ENCODE results near the gene TRA2B.

TRA2B gene

GRCh38 chr3:185950728-185951127, 12.9 kb upstream of the TRA2B start:
- no peak for DNase-seq (ENCODE audit: low read depth)

GRCh38 chr3:185949515-185949914, 11.7 kb upstream of the TRA2B start:
- no peak for DNase-seq (ENCODE audit: low read depth)

GRCh38 chr3:185948292-185948691, 10.5 kb upstream of the TRA2B start:
- no peak for DNase-seq (ENCODE audit: low read depth)

- no peak for DNase-seq (ENCODE audit: low read depth)
These were observed 5.9 kb upstream of the TRA2B start for GRCh38 chr3:185943760-185944106.

DNA sequence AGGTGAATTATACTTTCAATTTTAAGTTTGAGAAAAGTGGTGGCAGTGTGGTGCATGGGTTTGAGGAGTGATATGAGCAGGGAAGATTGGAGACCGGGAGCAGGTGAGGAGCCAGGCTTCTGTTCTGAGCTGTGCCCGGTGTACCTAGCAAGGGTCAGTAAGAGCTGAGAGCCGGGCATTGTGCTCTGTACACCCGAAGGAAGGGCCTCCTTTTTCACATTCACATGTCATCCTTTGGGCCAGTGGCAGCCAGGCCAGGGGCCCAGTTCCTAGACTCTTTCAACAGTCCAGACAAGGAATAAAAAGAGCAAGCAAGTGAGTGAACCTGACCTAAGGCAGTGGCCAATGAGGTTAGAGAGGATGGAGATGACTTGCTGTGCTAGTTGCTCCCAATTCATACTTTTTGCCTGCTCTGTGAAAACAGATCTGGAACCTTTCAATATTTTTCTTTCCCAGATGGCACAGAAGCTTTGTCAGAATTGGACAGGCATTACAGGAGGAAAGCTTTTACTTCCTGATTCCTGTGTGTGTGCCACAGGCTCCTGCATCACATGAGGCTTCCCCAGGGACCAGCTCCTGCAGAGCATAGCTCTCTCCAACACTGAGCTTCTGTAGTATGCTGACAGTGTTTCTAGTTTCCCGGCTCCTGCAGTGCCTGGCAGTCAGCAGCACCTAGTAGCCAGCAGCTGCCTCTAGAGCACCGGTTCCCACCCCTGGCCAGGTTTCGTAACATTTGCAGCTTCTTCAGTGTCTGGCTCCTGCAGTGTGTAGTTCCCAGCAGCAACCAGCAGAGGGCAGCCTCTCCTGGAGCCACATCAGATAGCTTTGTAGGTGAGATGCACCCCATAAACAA, 5.3 kb upstream of the TRA2B start:
- DNase-seq (ENCODE audit: low read depth): peak; percentile 52

DNA sequence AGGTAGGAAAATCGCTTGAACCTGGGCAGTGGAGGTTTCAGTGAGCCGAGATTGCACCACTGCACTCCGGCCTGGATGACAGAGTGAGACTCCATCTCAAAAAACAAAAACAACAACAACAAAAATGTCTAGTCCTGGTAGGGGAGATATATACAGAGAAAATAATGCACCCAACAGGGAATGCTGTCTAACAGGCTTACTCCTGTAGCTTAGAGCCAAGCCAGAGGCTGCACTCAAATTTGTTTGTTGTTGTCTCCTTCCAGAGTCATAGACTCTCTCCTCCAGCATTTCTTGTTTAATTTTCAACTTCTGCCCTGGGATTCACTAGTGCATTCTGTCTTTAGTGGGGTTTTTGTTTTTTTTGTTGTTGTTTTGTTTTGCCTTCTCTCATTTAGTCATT, 4.6 kb upstream of the TRA2B start:
- no peak for DNase-seq (ENCODE audit: low read depth)

GRCh38 chr3:185940951-185941350, 3.1 kb upstream of the TRA2B start:
- no peak for DNase-seq (ENCODE audit: low read depth)

DNA sequence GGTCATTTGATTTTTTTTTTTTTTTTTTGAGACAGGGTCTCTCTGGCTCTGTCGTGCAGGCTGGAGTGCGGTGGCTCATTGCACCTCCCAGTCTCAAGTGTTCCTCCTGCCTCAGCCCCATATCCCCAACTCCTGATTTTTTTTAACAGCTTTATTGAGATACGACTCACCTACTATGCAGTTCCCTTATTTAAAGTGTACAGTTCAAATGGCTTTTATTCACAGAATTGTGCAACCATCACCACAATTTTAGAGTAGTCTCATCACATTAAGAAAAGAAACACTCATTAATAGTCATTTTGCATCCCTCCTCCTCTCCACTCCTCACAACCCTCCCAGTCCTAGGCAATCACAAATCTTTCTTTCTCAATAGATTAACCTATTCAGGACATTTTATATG, 1.9 kb upstream of the TRA2B start:
- no peak for DNase-seq (ENCODE audit: low read depth)

GRCh38 chr3:185936814-185937688, 763 bp downstream of the TRA2B start:
- DNase-seq (ENCODE audit: low read depth): peak; percentile 68

GRCh38 chr3:185936273-185936629, 1.6 kb downstream of the TRA2B start:
- DNase-seq (ENCODE audit: low read depth): no peak

DNA sequence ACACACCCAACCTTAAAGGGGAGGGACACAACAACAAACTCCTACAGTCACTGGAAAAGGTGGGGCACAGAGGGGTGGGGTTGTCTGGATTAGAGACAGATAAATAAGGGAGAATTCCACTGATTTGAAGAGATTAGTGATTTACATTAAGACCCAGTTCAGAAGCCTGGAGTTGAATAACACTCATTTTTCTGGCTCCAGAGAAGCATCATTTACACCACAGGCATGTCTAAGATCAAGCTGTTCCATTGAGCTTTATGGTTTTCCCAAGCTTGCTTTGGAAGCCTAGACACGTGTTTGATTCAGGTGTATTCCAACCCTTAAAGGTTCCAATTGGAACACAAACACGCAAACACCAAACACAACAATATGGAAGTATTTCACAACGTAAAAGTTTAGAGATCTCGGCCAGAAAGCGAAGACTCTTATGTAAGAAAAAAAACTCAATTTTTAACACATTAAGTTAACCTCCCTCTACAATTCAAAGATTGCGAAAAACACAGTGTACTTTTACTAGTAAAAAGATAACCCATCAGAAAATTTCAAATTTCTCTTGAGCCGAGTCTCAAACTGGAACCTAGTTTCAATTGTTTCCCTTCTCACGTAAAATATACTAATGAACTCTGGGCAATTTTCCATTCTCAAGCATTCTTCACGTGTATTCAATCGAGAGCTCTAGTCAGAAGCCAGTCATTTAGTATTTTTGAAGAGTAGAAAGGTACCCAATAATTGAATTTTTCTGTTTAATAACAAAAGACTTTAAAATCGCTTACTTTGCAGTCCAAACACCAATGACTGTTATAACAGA, 2.1 kb downstream of the TRA2B start:
- DNase-seq (ENCODE audit: low read depth): no peak

GRCh38 chr3:185934767-185935464, 2.9 kb downstream of the TRA2B start:
- DNase-seq (ENCODE audit: low read depth): no peak

DNA sequence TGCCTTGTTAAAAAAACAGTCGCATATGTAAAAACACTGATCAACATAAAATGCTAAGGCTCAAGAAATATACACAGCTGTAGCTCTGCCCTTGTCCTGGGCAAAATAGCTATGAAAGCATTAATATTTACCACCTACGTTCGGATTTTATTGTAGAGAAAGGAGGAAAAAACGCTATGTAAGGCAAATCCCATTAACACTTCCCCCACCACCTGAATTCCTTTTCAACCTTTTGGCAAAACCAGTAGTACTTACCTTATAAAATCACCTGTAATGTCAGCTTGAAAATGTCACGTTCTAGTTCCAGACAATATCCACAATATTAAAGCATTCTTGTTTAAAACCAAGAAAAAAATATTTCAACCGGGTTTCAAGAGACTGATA, 3.6 kb downstream of the TRA2B start:
- DNase-seq (ENCODE audit: low read depth): no peak

DNA sequence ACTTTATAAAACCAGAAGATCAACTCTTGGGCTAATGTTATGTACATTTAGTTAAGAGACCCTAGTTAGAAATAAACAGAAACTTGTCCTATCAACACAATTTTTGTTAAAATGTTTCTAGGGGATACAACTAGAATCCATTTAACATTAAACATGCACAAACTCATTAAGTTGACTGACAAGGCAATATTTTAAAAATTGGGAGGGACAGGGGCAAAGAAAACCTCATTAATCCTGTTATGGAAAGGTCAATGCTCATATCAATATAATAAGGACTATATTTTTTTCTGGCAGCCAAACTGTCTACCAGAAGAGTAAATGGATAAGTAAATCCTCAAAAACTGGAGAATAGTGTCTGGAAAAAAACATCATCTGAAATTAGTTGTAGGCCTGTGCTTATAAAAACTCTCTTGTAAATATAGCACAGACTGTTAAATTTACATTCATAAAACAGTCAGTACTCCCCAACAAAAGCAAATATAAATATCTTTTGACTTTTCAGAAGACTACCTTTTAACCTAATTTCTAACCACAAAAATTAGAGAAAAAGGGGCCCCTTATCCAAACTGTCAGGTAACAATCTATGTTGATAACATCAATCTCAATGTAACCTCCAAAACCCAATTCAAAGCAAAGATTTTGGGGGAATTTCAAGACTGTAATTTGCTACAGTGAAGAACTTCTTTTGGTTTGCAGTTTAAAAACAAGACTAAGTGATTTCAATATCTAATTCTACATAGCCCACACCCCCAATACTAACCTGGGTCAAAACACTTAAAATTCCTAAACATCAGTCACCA, 4.2 kb downstream of the TRA2B start:
- no peak for DNase-seq (ENCODE audit: low read depth)

DNA sequence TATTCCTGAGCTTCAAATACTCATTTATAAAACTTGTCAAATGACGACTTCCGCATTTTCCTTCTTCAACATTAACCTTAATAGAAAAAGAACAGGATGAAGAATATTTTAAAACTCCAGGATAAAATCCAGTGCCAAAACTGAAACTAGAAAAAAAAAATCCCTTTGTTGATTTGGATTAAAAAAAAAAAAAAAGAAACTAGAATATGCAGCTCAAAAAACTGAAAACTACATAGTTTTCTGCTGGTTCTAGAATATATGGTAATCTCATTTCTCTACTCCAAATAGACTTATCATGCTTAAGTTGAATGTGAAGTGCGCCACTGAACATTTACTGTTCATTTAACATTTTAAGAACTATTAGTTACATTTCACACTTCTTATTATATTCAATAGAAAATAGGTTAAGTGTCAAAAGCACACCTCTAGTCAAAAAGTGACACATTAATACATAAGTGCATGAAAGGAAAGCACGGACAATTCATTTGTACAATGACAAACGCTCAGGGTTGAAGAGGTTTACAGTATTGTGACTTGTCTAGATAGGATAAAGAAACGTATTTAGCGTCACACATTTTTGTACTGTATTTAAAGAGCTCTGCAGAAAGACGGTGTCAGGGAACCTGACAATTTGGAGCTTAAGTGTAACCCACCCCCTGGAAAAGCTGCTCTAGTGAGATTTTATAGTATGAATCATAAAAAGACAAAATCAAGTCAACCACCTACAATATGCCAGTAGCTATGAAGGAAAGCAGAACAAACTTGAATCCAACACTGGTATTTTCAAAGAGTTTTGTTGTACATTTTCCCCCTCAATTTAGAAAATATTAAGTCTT, 5.8 kb downstream of the TRA2B start:
- DNase-seq (ENCODE audit: low read depth): no peak

GRCh38 chr3:185930393-185931107, 7.3 kb downstream of the TRA2B start:
- no peak for DNase-seq (ENCODE audit: low read depth)

DNA sequence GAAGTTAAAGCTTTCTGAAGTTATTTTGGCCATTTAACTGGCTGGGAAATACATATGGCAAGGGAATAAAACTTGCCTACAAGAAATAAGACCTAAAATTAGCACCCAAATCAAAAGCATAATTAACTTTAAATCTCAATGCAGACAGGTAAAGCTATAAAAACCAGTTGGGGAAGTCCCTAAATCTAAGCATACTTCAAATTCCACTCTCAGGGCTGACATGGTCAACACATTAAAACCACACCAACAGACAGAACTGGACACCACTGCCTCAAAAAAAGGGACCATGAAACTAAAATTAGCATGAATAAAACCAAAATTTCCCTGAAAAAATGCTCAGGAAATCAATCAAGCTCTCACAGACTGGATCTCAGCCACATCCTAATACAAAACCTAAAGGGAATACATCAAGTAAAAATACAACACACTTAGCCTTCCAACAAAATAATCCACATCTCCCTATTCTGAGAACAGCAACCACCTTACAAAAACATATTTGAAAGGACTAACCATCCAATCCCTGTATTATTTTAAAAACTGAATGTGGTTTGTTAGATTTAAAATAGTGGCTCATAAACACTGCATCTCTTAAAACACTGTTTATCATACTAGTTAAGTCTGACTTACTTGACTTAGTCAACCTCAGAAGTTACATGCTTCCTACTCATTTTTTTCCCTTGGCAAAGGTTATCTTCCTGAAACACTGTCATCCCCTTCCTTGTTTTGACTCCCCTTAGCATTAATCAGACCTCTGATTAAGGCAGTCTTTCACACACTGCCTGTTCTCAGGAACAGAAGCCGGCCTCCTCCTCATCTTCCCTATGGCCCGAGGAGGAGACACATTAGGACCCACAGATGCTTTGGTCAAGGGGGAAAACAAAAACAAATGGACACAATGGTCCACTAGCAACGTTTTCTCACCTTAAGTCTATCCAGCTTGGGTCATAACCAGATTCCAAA, 8.3 kb downstream of the TRA2B start:
- DNase-seq (ENCODE audit: low read depth): no peak

DNA sequence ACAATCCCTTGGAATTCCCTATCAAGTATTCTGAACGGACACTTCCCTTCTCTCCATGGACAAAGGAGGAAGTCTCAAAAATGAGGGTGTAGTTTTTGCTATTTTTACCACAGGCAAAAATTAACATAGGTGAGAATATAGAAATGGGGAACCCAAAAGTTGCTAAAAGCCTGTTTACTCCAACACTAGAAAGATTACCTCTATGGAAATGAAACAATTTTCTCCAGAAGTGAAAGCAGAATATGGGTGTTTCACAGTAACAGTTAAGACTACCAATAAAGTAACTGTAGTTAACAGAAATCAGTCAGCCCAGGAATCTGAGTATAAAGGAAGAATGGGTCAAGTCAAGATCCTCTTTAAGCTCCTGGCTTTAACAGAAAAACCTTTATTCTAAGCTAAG, 9.3 kb downstream of the TRA2B start:
- DNase-seq (ENCODE audit: low read depth): no peak

Measured in stromal cell of bone marrow (primary cell).